HT-29 (cell line): ENCODE results near the gene S100A13. TPM values are rescaled to one million over a fixed set of nuclear protein-coding genes. Genes with fewer than 3 reads are reported as not detected.
A peak's percentile ranks its signal among the peaks of the same experiment; 100 is the strongest.
"Not testable (repeated sequence)": the region's sequence is repeated elsewhere in the genome, so short reads cannot be mapped to it uniquely, and the experiment has no call there.

Experiments
- DNase-seq: peaks from one replicate; pipeline ENCODE4 v3.0.0-alpha.2; 2015; ENCODE audit warnings: low spot score
- total RNA-seq: library from RNA; depleted of rRNA; stranded (reverse); fragments of >200 nt; shearing (Covaris generic); gene quantifications from 2 replicates; pipeline ENCODE4 v1.2.3, GENCODE V29; 2014

Gene S100A13
- total RNA-seq, 1 experiment from 2014 or later, result 87.3 TPM

DNA sequence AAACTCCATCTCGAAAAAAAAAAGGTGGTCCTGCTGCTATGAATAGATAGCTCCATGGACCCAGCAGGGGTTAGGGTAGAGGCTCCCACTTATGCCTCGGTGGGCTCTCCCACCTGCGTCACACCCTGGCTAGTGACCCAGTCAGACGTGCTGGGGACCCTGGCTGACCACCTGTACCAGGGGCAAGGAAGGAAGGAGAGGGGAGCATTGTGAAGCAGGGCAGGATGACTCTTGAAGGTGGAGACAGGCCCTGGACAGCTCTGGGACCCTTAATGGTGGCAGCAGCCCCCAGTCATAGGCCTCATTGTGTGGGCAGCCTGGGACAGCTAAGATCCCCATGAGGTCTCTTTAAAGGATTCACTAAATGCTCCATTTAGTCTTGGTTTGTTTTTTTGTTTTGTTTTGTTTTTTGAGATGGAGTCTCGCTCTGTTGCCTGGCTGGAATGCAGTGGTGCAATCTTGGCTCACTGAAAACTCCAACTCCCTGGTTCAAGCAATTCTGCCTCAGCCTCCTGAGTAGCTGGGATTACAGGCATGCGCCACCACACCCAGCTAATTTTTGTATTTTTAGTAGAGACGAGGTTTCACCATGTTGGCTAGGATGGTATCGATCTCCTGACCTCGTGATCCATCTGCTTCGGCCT, 20.8 kb upstream of the S100A13 start:
- no peak for DNase-seq

DNA sequence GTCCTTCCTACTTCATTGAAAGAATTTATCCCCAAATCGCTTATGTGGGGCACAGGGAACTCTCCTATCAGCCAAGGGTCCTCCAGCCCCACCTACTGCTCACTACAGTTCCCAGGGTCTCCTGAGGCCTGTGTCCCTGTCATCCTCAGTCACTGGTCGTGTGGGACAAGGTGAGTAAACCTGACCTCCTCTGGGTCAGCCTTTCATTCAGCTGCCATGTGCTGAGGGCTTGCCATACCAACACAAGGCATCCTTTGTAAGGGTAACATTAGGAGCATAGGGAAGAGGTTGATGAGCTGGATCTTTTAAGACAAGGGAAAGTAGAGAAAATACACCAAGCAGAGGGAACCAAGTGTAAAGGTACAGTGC, 20.0 kb upstream of the S100A13 start:
- DNase-seq, result peak; percentile 13

GRCh38 chr1:153646672-153647345, 19.5 kb upstream of the S100A13 start:
- DNase-seq, result peak; percentile 20

- DNase-seq, result no peak
These were observed 16.5 kb upstream of the S100A13 start for GRCh38 chr1:153643816-153644215.

DNA sequence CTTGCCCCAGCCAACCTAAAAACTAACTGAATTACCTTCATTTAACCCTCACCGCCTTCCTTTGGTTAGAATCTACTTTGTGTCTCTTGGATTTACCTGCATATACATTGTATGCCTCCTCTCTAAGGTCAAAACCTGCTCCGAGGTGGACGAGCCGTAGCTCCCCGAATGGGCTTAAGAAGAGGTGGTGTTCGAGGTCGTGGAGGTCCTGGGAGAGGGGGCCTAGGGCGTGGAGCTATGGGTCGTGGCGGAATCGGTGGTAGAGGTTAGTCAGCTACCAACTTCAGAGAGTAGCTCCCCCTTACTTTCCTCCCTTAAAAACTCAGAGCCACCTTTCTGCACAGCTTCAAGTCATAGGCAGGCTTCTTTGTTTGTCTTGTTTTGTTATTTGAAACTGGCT, 15.8 kb upstream of the S100A13 start:
- DNase-seq, result no peak

GRCh38 chr1:153642161-153642560, 14.9 kb upstream of the S100A13 start:
- DNase-seq, result no peak

DNA sequence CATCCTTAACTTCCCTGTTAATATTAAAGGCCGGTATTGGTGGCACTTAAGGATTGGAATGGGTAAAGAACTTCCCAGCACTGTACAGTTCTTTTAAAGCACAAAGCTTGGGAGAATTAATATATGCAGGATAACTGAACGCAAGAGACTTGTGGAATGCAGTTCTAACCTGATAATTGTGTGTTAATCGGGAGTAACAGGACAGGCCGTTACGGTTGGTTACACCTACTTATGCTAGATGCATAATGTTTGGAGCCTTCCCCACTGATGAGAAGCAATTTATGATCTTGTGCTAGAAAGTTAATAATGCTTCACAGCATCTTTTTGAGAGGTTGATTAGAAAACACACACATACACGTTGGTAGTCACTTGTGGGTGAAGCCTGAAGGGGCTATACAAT, 13.6 kb upstream of the S100A13 start:
- DNase-seq, result no peak

GRCh38 chr1:153640213-153640612, 12.9 kb upstream of the S100A13 start:
- DNase-seq, result not testable (repeated sequence)

- DNase-seq, result no peak
These were observed 12.0 kb upstream of the S100A13 start for GRCh38 chr1:153639280-153639679.

GRCh38 chr1:153638261-153638660, 11.0 kb upstream of the S100A13 start:
- no peak for DNase-seq

DNA sequence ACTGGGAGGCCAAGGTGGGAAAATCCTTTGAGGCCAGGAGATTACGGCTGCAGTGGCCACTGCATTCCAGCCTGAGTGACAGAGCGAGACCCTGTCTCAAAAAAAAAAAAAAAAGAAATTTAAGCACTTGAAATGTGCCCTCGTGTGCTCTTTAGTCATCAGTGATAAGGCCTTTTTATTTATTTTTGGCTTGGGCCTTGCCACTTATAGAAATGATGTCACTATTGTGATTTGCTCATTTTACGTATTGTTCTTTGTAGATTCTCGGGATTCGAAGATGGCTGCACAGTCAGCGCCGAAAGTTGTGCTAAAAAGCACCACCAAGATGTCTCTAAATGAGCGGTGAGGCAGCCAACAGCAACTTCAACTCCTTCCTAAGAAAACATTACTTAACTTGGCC, 9.0 kb upstream of the S100A13 start:
- no peak for DNase-seq

GRCh38 chr1:153635872-153636271, 8.6 kb upstream of the S100A13 start:
- no peak for DNase-seq

DNA sequence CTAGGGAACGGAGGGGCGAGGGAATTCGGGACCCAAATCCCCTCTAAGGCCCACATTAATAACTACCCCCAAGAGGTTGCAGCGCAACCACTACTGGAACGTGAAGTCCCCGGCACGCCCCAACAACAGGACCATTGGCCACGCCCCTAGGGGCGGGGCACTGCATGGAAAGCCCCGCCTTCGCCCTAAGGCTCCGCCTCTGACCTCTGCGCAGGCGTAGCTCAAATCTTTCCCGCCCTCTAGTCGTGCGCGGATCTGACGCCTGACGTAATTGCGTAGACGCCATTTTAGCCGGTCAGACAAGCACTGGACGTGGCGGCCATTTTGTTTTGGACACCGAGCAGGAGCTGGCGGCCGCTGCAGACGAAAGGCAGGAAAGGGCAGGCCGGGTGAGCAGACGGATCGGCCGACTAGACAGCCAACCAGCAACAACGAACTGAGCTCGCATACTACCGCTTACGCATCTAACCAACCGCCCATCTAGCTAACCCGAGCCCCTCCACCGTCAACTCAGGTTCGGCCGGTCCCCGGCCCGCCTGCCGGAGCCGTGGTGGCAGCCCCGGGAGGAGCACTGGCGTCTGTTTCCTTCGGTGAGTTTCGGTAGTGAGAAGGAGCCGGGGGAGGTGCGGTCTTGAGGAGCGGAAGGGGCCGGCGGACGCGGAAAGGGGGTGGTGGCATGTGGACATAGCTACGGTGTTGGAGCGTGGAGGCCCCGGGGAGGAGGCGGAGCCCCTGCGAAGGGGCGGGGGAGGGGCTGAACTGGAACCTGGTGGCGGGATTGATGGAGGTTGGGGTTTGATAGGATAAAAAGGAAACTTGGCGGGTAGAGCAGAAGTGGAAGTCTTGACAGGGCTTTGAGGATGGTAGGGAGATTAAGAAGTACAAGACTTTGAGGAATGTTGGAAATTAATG, 6.7 kb upstream of the S100A13 start, which contains the start of gene CHTOP:
Gene CHTOP, plus strand, starts transcription at position 313 of the 912 bp plus-strand sequence. CDS start 2,523 bp downstream, outside the sequence.
- peak; percentile 99 for DNase-seq

- no peak for DNase-seq
These were observed 6.0 kb upstream of the S100A13 start for GRCh38 chr1:153633161-153633753.

DNA sequence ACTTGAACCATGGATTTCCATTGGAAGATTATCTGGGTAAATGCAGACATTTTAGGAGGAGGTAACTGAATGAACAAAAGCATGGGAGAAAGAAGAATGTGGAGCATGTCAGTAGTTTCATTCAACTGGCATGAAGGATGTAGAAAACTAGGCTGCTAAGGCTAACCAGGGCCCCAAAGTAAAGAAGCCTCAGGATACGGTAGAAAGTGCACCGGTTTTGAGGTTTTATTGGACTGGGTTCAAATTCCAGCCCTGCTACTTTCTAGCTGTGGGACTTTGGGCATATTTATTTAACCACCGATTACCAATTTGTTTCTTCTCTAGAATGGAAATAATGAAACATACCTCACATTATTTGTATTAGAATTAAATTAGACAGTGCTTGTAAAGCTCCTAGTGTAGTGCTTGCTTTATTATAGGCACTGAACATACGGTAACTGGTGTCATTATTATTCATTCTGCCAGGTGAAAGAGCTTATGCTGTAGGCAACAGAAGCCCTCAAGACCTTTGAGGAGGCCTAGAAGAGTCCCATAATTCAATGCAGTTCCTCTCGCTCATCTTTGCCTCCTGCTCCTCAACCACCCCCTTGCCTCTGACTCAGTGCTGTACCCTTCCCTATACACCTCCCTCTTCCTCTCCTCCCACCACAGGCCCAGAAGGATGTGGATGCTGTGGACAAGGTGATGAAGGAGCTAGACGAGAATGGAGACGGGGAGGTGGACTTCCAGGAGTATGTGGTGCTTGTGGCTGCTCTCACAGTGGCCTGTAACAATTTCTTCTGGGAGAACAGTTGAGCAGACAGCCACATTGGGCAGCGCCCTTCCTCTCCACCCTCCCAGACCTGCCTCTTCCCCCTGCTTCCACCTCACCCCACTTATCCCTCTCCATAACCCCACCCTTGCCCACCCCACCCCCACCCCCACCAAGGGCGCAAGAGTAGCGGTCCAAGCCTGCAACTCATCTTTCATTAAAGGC, 4.0 kb upstream of the S100A13 start:
- no peak for DNase-seq

GRCh38 chr1:153630384-153630783, 3.1 kb upstream of the S100A13 start:
- no peak for DNase-seq

DNA sequence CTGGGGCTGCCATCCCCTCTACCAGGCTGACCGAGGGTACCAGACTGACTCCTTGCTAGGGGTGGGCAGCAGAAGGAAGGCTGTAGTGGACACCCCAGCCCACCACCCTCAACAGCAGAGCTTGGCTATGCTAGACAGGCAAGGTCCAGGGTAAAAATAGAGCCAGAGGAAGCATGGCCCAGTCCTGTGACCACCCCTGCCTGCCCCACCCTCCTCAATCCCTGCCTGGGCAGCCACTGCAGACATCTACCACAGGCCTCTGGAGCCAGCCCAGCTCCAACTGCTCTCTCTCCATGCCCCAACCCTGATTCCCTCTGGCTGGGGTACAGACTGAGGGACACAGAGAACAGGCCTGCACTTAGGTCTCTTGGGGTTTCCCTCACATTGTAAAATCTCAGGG, 2.7 kb upstream of the S100A13 start:
- no peak for DNase-seq

DNA sequence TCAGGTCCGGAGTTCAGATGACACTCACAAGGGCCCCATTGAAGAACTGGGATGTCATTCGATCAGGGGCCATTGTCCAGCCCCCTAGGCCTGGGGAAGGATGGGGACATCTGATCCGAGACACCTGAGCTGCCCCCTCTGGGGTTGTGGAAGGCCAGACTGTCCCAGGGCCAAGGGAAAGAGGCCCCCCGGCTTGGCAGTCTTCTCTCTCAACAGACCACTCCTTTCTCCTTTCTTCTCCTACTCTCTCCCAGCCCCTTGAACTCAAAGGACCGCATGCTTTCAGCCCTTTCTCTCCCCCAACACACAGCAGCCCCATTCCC, 2.0 kb upstream of the S100A13 start:
- DNase-seq, result no peak

- DNase-seq, result no peak
These were observed 1.5 kb upstream of the S100A13 start for GRCh38 chr1:153628638-153629342.
